WERI-Rb-1 (cell line): ENCODE results near the gene SLC16A6.

ENCODE experiments used
- DNase-seq: peaks from one replicate; pipeline ENCODE4 v3.0.0-alpha.2; 2020
- H3K27ac ChIP-seq: fragments of 250-450 bp; sonication (Bioruptor Pico); 2 replicates; pipeline ENCODE4 v1.5.1; 2020; ENCODE audit warnings: mild to moderate bottlenecking, moderate library complexity
- H3K27me3 ChIP-seq: fragments of 250-450 bp; sonication (Bioruptor Pico); 2 replicates; pipeline ENCODE4 v1.5.1; 2021; ENCODE audit warnings: mild to moderate bottlenecking, low read depth, moderate library complexity; ENCODE audit not compliant: insufficient read depth, severe bottlenecking
- H3K36me3 ChIP-seq: fragments of 250-450 bp; sonication (Bioruptor Pico); 2 replicates; pipeline ENCODE4 v1.5.1; 2020; ENCODE audit warnings: mild to moderate bottlenecking, moderate library complexity
- H3K4me3 ChIP-seq: 2 replicates; pipeline ENCODE4 v1.5.1; 2011; ENCODE audit warnings: low read depth, mild to moderate bottlenecking, control low read depth, low read length
- H3K9me3 ChIP-seq: fragments of 250-450 bp; sonication (Bioruptor Pico); 2 replicates; pipeline ENCODE4 v1.5.1; 2021; ENCODE audit warnings: mild to moderate bottlenecking, moderate library complexity; ENCODE audit not compliant: severe bottlenecking
- CTCF ChIP-seq: IDR thresholded peaks from 2 replicates; pipeline ENCODE4 v1.5.1; 2011; ENCODE audit warnings: low read depth, mild to moderate bottlenecking, control low read depth, inconsistent platforms, low read length

The SLC16A6 gene

GRCh38 chr17:68326681-68327080, 35.8 kb upstream of the SLC16A6 start:
- H3K27ac ChIP-seq = no peak overlapping the region
- H3K36me3 ChIP-seq = no peaks in the 10 kb centered on the region
- TF ChIP-seq CTCF = no peak
- H3K9me3 ChIP-seq = peaks cover 14% of the 10 kb centered on the region
- no peak for DNase-seq
- H3K4me3 ChIP-seq = no peak overlapping the region
- H3K27me3 ChIP-seq = no peaks in the 10 kb centered on the region

- Histone ChIP-seq H3K4me3 (no peak overlapping the region), H3K27me3 (no peaks in the 10 kb centered on the region), H3K36me3 (no peaks in the 10 kb centered on the region), H3K27ac (no peak overlapping the region), H3K9me3 (peaks cover 8% of the 10 kb centered on the region)
- no peak for TF ChIP-seq CTCF
- no peak for DNase-seq
Measured at GRCh38 chr17:68325961-68326360, 35.0 kb upstream of the SLC16A6 start.

GRCh38 chr17:68324654-68325336, 33.9 kb upstream of the SLC16A6 start:
- no peak for TF ChIP-seq CTCF
- H3K27me3 ChIP-seq = no peaks in the 10 kb centered on the region
- no peak for DNase-seq
- no peak overlapping the region for H3K27ac ChIP-seq
- no peak overlapping the region for H3K4me3 ChIP-seq
- no peaks in the 10 kb centered on the region for H3K36me3 ChIP-seq
- H3K9me3 ChIP-seq = peaks cover 8% of the 10 kb centered on the region

GRCh38 chr17:68324114-68324513, 33.2 kb upstream of the SLC16A6 start:
- no peaks in the 10 kb centered on the region for H3K36me3 ChIP-seq
- TF ChIP-seq CTCF = no peak
- no peaks in the 10 kb centered on the region for H3K27me3 ChIP-seq
- H3K27ac ChIP-seq = no peak overlapping the region
- no peak for DNase-seq
- H3K4me3 ChIP-seq = no peak overlapping the region
- peaks cover 8% of the 10 kb centered on the region for H3K9me3 ChIP-seq

GRCh38 chr17:68322630-68323029, 31.7 kb upstream of the SLC16A6 start:
- no peak overlapping the region for H3K27ac ChIP-seq
- H3K36me3 ChIP-seq = no peaks in the 10 kb centered on the region
- TF ChIP-seq CTCF = no peak
- no peak overlapping the region for H3K4me3 ChIP-seq
- DNase-seq = no peak
- H3K27me3 ChIP-seq = no peaks in the 10 kb centered on the region
- H3K9me3 ChIP-seq = peaks cover 8% of the 10 kb centered on the region

GRCh38 chr17:68321556-68321954, 30.6 kb upstream of the SLC16A6 start:
- Histone ChIP-seq H3K9me3 (peaks cover 8% of the 10 kb centered on the region), H3K4me3 (no peak overlapping the region), H3K36me3 (no peaks in the 10 kb centered on the region), H3K27me3 (no peaks in the 10 kb centered on the region), H3K27ac (no peak overlapping the region)
- no peak for TF ChIP-seq CTCF
- no peak for DNase-seq
